WERI-Rb-1 (cell line): ENCODE results near the gene DYNLT3.

Source experiments
- DNase-seq: peaks from one replicate; pipeline ENCODE4 v3.0.0-alpha.2; 2020
- H3K27ac ChIP-seq: fragments of 250-450 bp; sonication (Bioruptor Pico); 2 replicates; pipeline ENCODE4 v1.5.1; 2020; ENCODE audit warnings: mild to moderate bottlenecking, moderate library complexity
- H3K27me3 ChIP-seq: fragments of 250-450 bp; sonication (Bioruptor Pico); 2 replicates; pipeline ENCODE4 v1.5.1; 2021; ENCODE audit warnings: mild to moderate bottlenecking, low read depth, moderate library complexity; ENCODE audit not compliant: insufficient read depth, severe bottlenecking
- H3K36me3 ChIP-seq: fragments of 250-450 bp; sonication (Bioruptor Pico); 2 replicates; pipeline ENCODE4 v1.5.1; 2020; ENCODE audit warnings: mild to moderate bottlenecking, moderate library complexity
- H3K4me3 ChIP-seq: 2 replicates; pipeline ENCODE4 v1.5.1; 2011; ENCODE audit warnings: low read depth, mild to moderate bottlenecking, control low read depth, low read length
- H3K9me3 ChIP-seq: fragments of 250-450 bp; sonication (Bioruptor Pico); 2 replicates; pipeline ENCODE4 v1.5.1; 2021; ENCODE audit warnings: mild to moderate bottlenecking, moderate library complexity; ENCODE audit not compliant: severe bottlenecking
- CTCF ChIP-seq: IDR thresholded peaks from 2 replicates; pipeline ENCODE4 v1.5.1; 2011; ENCODE audit warnings: low read depth, mild to moderate bottlenecking, control low read depth, inconsistent platforms, low read length

Gene DYNLT3

GRCh38 chrX:37815366-37815765 lies 32.0 kb downstream of the DYNLT3 start:
- H3K27me3 ChIP-seq: no peaks in the 10 kb centered on the region
- H3K9me3 ChIP-seq: no peaks in the 10 kb centered on the region
- no peaks in the 10 kb centered on the region for H3K36me3 ChIP-seq
- no peak for DNase-seq
- no peak for TF ChIP-seq CTCF
- no peak overlapping the region for H3K4me3 ChIP-seq
- H3K27ac ChIP-seq: no peak overlapping the region

- Histone ChIP-seq H3K9me3 (no peaks in the 10 kb centered on the region), H3K36me3 (no peaks in the 10 kb centered on the region), H3K27me3 (no peaks in the 10 kb centered on the region), H3K27ac (no peak overlapping the region), H3K4me3 (no peak overlapping the region)
- no peak for TF ChIP-seq CTCF
- no peak for DNase-seq
Measured at GRCh38 chrX:37813570-37813969, 33.8 kb downstream of the DYNLT3 start.

- no peak for DNase-seq
- Histone ChIP-seq H3K4me3 (no peak overlapping the region), H3K9me3 (no peaks in the 10 kb centered on the region), H3K36me3 (no peaks in the 10 kb centered on the region), H3K27me3 (no peaks in the 10 kb centered on the region), H3K27ac (no peak overlapping the region)
- no peak for TF ChIP-seq CTCF
Measured at GRCh38 chrX:37812110-37812509, 35.3 kb downstream of the DYNLT3 start.

GRCh38 chrX:37809970-37810369 lies 37.4 kb downstream of the DYNLT3 start:
- no peak overlapping the region for H3K27ac ChIP-seq
- H3K27me3 ChIP-seq: no peaks in the 10 kb centered on the region
- no peak for TF ChIP-seq CTCF
- no peak overlapping the region for H3K4me3 ChIP-seq
- no peak for DNase-seq
- H3K9me3 ChIP-seq: no peaks in the 10 kb centered on the region
- no peaks in the 10 kb centered on the region for H3K36me3 ChIP-seq

GRCh38 chrX:37803057-37803456 lies 44.3 kb downstream of the DYNLT3 start:
- no peak overlapping the region for H3K27ac ChIP-seq
- H3K27me3 ChIP-seq: no peaks in the 10 kb centered on the region
- TF ChIP-seq CTCF: no peak
- H3K9me3 ChIP-seq: no peaks in the 10 kb centered on the region
- H3K36me3 ChIP-seq: no peaks in the 10 kb centered on the region
- H3K4me3 ChIP-seq: no peak overlapping the region
- no peak for DNase-seq

GRCh38 chrX:37802028-37802427 lies 45.3 kb downstream of the DYNLT3 start:
- TF ChIP-seq CTCF: no peak
- DNase-seq: no peak
- Histone ChIP-seq H3K4me3 (no peak overlapping the region), H3K36me3 (no peaks in the 10 kb centered on the region), H3K27me3 (no peaks in the 10 kb centered on the region), H3K9me3 (no peaks in the 10 kb centered on the region), H3K27ac (no peak overlapping the region)
